K562 (cell line): ENCODE measurements around the gene YARS1. TPM values are rescaled to one million over a fixed set of nuclear protein-coding genes. Genes with fewer than 3 reads are reported as not detected.

Experiments used
- ARID2 ChIP-seq: fragments of 450-650 bp; IDR thresholded peaks from 2 replicates; pipeline ENCODE4 v1.6.1; 2017; ENCODE audit warnings: antibody characterized with exemption, mild to moderate bottlenecking
- CBX8 ChIP-seq: fragments of 200-600 bp; sonication (generic); IDR thresholded peaks from 2 replicates; pipeline ENCODE4 v1.6.1; 2012; ENCODE audit warnings: borderline replicate concordance, mixed run types, low read depth, mild to moderate bottlenecking, moderate library complexity, mixed read lengths, low read length, control low read depth, inconsistent platforms; ENCODE audit not compliant: poor library complexity, severe bottlenecking; ENCODE audit errors: extremely low read depth
- E2F8 ChIP-seq: fragments of 450-650 bp; IDR thresholded peaks from 2 replicates; pipeline ENCODE4 v1.7.1; 2018; ENCODE audit warnings: mild to moderate bottlenecking, low read depth; ENCODE audit not compliant: partially characterized antibody
- ELF4 ChIP-seq: fragments of 450-650 bp; formaldehyde crosslinking; IDR thresholded peaks from 2 replicates; pipeline ENCODE4 v1.4.0; 2022; ENCODE audit warnings: missing genetic modification characterization
- ELK1 ChIP-seq: sonication (generic); formaldehyde crosslinking; IDR thresholded peaks from 2 replicates; pipeline ENCODE4 v1.8.1; 2022; ENCODE audit warnings: missing genetic modification reagents
- FOXK2 ChIP-seq, 2 experiments: fragments of 450-650 bp; IDR thresholded peaks in 1 of 2; conservative IDR thresholded peaks in 1 of 2; 2 replicates each; pipeline ENCODE4 v1.6.1; 2016; ENCODE audit warnings: low read depth in 2 of 2, mild to moderate bottlenecking in 1 of 2
- FOXP1 ChIP-seq: sonication (generic); formaldehyde crosslinking; IDR thresholded peaks from 2 replicates; pipeline ENCODE4 v1.8.0; 2022; ENCODE audit warnings: mild to moderate bottlenecking, missing genetic modification reagents
- JUNB ChIP-seq: fragments of 450-650 bp; formaldehyde crosslinking; conservative IDR thresholded peaks from 2 replicates; pipeline ENCODE4 v1.4.0; 2020; ENCODE audit warnings: mild to moderate bottlenecking
- KAT7 ChIP-seq: sonication (generic); formaldehyde crosslinking; IDR thresholded peaks from 2 replicates; pipeline ENCODE4 v1.8.0; 2022; ENCODE audit warnings: missing genetic modification reagents, mild to moderate bottlenecking, borderline replicate concordance
- LEF1 ChIP-seq: fragments of 450-650 bp; IDR thresholded peaks from 2 replicates; pipeline ENCODE4 v1.6.1; 2016; ENCODE audit warnings: mild to moderate bottlenecking
- NKRF ChIP-seq: fragments of 450-650 bp; IDR thresholded peaks from 2 replicates; pipeline ENCODE4 v1.6.1; 2016; ENCODE audit warnings: borderline replicate concordance
- POLR2B ChIP-seq: fragments of 450-650 bp; IDR thresholded peaks from 2 replicates; pipeline ENCODE4 v1.6.1; 2018; ENCODE audit warnings: low read depth; ENCODE audit not compliant: partially characterized antibody
- RUNX1 ChIP-seq: sonication (generic); IDR thresholded peaks from 2 replicates; pipeline ENCODE4 v1.6.1; 2016; ENCODE audit warnings: antibody characterized with exemption, low read depth
- SAFB ChIP-seq: fragments of 200-400 bp; formaldehyde crosslinking; IDR thresholded peaks from 2 replicates; pipeline ENCODE4 v1.6.1; 2017; ENCODE audit warnings: low read depth, low read length, borderline replicate concordance
- SREBF1 ChIP-seq: fragments of 150-350 bp; IDR thresholded peaks from 2 replicates; pipeline ENCODE4 v1.6.1; 2014; ENCODE audit warnings: antibody characterized with exemption, low read depth, low read length, borderline replicate concordance
- SUPT5H ChIP-seq: fragments of 450-650 bp; IDR thresholded peaks from 2 replicates; pipeline ENCODE4 v1.6.1; 2016
- TBL1XR1 ChIP-seq, 2 experiments: IDR thresholded peaks; 2 replicates each; pipeline ENCODE4 v1.6.1; 2012; ENCODE audit warnings: improper control_type of control experiment in 2 of 2, low read length in 2 of 2, mild to moderate bottlenecking in 1 of 2
- ZBTB7A ChIP-seq: IDR thresholded peaks from 2 replicates; pipeline ENCODE4 v1.6.1; 2011; ENCODE audit warnings: low read depth, mild to moderate bottlenecking, low read length, moderate library complexity, borderline replicate concordance; ENCODE audit not compliant: control insufficient read depth
- ZNF79 ChIP-seq: fragments of 250-450 bp; sonication (Bioruptor Pico); IDR thresholded peaks from 2 replicates; pipeline ENCODE4 v1.4.0; 2020; ENCODE audit warnings: low read depth, mild to moderate bottlenecking, moderate library complexity
- polyA plus RNA-seq, 8 experiments: library from polyadenylated mRNA; depleted of rRNA in 4 of 8; stranded (reverse) in 5 of 8; unstranded in 3 of 8; fragments of >200 nt; fragmentation: Nextera tagmentation in 2 of 8; fragmentation: Illumina TruSeq in 1 of 8; extraction: Ambion mirVana in 2 of 8; extraction: Trizol in 1 of 8; gene quantifications; 2 replicates each; pipeline versions ENCODE4 v1.2.1 to v1.2.3, GENCODE V29; 2011 to 2014; ENCODE audit warnings: inconsistent platforms in 1 of 8, missing spikeins in 1 of 8
- total RNA-seq, 7 experiments: library from RNA; depleted of rRNA in 6 of 7; stranded (reverse); fragments of >200 nt in 6 of 7; fragmentation: Illumina TruSeq in 2 of 7; extraction: Trizol in 2 of 7; gene quantifications; 2 replicates each; pipeline versions ENCODE4 v1.2.1 to v1.2.3, GENCODE V29; 2011 to 2021; ENCODE audit warnings: low replicate concordance in 1 of 7

Gene YARS1
- total and polyA plus RNA-seq, 9 of the 15 experiments (the other 6 are each of a cell fraction or from before 2014, with no cell fraction given) = 66.2 to 336 (median 201) TPM

GRCh38 chr1:32754317-32755097 is 62.7 kb downstream of the YARS1 start (continued):
- no peak for TF ChIP-seq E2F8
- peak; percentile 46; the same call in 1 of the 2 replicates for TF ChIP-seq LEF1
- peak; percentile 41; the same call in 1 of the 2 replicates for TF ChIP-seq SAFB
- TF ChIP-seq SREBF1 = no peak
- peak; percentile 77 for TF ChIP-seq NKRF
- peak; percentile 30 for TF ChIP-seq POLR2B
- no peak for TF ChIP-seq CBX8
- TF ChIP-seq ZBTB7A = peak; percentile 59; the same call in 1 of the 2 replicates
- 0 out of 2 replicates have a peak, but pooled peaks have one; percentile 47 for TF ChIP-seq RUNX1
- no peak for TF ChIP-seq ELK1 (CRISPR knock-in tag)
- TF ChIP-seq FOXK2 (conservative IDR thresholded peaks at IDR 0.05 in 1 of 2, IDR thresholded peaks at IDR 0.05 in 1 of 2; ENCODE audit: low read depth in 2 of 2) = peak; percentile 71 to 73
- no peak for TF ChIP-seq JUNB (CRISPR knock-in tag)
- no peak for TF ChIP-seq ZNF79 (CRISPR knock-in tag)
- peak; percentile 57; the same call in 1 of the 2 replicates for TF ChIP-seq ELF4
- TF ChIP-seq ARID2 = peak; percentile 39; the same call in 1 of the 2 replicates
- 0 out of 2 replicates have a peak, but pooled peaks have one; percentile 63 for TF ChIP-seq KAT7 (CRISPR knock-in tag)
- TF ChIP-seq SUPT5H = peak; percentile 48; the same call in 1 of the 2 replicates
- 0 out of 2 replicates have a peak, but pooled peaks have one; percentile 70 for TF ChIP-seq FOXP1 (CRISPR knock-in tag)
- TF ChIP-seq TBL1XR1 (IDR thresholded peaks at IDR 0.05; ENCODE audit: low read length in 2 of 2) = no peak
